Activated T-cell treated with anti-CD3 and anti-CD28 coated beads for 24 hours (primary cell): ENCODE measurements around the gene CKLF.
"Not testable (repeated sequence)": the region's sequence is repeated elsewhere in the genome, so short reads cannot be mapped to it uniquely, and the experiment has no call there.

Source experiments
- DNase-seq: peaks from one replicate; pipeline ENCODE4 v3.0.0-alpha.2; 2020; ENCODE audit warnings: low read depth

CKLF gene, protein sequence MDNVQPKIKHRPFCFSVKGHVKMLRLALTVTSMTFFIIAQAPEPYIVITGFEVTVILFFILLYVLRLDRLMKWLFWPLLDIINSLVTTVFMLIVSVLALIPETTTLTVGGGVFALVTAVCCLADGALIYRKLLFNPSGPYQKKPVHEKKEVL

DNA sequence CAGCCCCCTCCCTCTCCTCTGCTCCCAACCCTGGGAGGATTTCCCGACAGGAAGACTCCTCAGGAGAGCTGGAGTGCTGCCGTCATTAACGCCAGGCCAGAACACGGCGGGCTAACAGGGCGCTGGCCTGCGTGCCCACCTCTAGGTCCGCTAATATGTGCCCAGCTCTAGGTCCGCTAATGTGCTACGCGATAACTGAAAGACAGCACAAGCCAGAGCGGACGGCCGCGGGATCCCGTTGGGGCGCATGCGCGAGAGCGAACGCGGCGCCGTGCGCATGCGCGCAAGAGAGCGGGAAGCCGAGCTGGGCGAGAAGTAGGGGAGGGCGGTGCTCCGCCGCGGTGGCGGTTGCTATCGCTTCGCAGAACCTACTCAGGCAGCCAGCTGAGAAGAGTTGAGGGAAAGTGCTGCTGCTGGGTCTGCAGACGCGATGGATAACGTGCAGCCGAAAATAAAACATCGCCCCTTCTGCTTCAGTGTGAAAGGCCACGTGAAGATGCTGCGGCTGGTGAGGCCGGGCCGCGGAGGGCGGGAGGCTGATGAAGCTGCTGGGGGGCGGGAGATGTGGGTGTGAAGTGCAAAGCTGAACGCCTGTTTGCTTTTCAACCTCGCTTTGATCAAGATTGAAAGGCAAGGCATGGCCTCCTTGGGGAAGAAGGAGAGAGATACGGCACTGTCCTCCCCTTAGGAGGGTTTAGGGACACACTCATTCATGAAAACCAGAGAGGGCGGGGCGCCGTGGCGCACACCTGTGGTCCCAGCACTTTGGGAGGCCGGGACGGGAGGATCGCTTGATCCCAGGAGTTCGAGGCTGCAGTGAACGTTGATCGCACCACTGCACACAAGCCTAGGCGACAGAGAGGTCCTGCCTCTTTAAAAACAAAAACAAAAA, at the start of gene CKLF:
CKLF (plus strand) TSS at position 291 of the 892 bp plus-strand sequence; CDS start at position 431, 140 bp downstream.
- DNase-seq = peak; percentile 85

DNA sequence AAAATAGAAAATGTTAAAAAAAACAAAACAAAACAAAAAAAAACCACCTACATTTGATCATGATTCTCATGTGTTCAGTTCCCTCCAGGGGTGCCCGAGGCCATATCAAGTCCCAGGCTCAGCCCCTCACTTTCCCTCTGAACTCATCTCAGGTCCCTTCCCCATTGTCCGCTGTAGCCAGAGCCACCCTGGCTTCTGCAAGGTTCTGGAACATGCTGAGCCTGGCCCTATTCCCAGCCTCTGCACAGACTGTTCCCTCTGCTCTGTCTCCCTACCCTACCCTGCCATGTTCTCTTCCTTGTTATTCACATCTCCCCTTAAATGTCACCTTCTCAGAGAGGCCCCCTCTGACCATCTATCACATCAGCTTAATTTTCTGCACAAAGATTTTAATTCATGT, 49.3 kb upstream of the CKLF start:
- no peak for DNase-seq

DNA sequence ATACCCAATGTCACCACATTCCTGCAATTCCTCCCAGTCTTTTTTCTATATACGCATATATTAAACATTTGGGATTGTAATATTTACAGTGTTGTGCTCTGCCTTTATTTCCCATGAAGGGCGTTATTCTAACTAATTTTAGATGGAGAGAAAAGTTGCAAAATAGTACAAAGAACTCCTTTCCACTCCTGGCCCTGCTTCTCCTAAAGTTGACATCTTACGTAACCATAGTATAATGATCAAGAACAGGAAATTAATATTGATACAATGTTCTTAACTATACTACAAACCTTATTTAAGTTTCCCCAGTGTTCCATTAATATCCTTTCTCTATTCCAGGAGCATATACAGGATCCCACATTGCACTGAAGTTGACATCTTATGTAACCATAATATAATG, 48.8 kb upstream of the CKLF start:
- no peak for DNase-seq

GRCh38 chr16:66507731-66508239, 44.6 kb upstream of the CKLF start:
- no peak for DNase-seq

DNA sequence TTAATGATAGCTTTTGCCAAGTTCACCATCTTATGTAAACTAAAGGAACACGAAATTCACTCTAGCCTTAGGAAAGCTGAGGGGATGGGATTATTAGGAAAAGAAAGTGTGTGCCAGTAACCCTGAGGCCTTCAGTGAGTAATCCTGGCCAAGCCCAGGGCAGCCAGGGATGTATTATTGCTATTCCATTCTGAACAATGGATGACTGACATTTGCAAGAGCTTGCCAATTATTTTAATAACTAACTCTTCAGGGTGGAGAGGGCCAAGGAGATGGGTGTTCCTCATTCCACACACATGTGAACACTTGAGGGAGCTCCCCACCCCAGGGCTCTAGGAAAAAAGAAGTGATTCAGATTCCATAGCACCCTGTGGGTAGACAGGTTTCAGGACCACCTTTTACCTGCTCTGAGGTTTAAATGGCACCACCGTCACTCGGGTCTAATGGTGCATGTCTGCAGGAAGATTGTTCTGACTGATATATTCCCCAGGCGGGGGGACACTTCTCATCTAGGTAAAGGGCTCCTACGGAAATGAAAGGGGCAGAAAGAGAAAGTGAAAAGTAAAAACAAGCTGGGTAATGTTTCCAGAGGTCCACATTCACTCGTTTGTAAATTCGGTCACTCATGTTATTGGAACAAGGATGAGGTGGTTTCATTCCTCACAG, 44.0 kb upstream of the CKLF start:
- no peak for DNase-seq

- no peak for DNase-seq
These were observed 43.4 kb upstream of the CKLF start for GRCh38 chr16:66508914-66509496.

DNA sequence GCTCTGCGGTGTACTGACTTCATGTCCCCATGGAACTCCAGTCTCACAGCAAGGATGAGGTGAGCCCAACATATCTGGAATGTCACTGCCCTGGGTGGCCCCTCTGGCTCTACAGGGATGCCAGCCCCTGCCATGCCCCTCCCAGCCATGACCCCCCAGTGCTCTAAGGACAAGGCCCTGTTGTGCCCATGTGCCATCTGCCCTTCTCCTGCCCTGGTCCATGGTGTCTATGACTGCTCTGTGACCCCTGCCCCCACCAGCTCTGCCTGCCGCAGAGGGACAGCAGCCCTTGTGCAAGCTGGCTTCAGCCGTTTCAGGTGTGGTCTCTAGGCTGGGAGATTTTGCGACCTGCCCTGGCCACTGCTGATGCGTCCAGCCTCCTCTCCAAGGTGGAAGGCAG, 42.8 kb upstream of the CKLF start:
- DNase-seq = no peak

DNA sequence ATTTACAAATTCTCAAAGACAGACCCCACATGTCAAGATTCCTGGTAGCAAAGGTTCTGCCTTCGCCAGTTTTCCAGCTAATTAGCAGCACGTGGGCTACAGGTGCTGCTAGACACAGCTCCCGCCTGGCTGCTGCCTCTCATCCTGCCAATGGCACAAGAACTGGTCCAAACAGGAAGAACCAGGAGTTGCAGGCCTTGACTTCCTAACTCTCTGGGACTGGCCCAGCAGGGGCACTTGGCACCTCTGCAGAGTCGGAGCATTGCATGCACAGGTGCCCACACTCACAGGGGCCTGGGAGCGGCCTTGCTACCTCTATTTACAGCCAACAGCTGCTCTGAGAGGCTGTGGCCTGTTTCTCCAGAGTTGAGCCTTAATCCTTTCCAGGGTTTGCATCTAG, 42.1 kb upstream of the CKLF start:
- DNase-seq = no peak

- DNase-seq = no peak
These were observed 41.4 kb upstream of the CKLF start for GRCh38 chr16:66510711-66511601.

DNA sequence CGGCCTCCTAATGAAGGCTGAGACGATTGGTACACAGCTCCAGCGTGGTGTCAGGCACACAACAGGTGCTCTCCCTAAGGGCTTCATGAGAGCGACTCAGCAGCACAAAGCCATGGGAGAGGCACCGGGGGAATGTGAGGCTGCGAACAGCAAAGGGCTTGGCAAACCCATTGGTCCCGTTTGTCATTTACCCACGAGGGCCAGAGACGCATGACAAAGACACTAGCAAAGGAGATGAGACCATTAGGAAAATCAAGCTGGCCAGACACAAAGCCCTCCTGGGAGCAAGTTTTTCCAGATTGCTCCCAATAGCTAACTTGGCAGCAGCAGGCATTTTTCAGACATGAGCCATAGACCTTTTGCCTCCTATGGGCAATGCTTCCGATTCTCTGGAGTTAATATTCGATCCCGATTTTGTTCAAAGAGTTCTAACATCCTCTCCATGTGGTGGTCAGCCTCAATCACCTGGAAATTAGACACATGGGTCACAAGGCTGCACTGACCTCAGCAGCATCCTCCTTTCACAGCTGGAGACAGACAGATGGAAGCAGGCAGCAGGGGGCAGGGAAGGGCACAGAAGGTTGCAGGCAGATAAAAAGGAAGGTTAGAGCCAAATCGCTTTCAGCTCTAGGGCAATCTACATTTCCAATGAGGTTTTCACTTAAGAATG, 40.6 kb upstream of the CKLF start:
- DNase-seq = no peak

DNA sequence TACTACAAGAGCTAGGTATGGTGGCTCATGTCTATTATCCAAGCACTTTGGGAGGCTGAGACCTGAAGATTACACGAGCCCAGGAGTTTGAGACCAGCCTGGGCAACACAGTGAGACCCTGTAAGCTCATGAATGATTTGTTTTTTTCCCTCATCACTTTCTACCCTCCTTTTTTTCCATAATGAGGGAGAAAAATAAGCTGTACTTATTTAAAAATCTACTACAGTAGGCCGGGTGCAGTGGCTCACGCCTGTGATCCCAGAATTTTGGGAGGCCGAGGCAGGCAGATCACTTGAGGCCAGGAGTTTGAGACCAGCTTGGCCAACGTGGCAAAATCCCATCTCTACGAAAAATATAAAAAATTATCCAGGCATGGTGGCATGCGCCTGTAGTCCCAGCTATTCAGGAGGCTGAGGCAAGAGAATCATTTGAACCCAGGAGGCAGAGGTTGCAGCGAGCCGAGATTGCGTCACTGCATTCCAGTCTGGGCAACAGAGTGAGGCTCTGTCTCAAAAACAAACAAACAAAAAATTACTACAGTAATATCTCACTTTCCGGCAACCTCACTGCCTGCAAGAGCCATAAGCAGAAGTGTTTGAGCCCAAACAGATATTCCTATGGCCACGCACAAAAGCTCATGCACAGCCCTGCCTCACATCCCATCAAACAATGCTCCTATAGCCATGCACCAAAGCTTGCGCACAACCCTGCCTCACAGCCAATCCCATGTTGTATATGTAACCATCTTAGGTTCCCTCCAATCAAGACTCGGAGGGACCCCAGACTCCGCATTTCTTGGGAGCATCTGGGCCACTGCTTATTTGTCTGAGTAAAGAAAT, 39.9 kb upstream of the CKLF start:
- no peak for DNase-seq

DNA sequence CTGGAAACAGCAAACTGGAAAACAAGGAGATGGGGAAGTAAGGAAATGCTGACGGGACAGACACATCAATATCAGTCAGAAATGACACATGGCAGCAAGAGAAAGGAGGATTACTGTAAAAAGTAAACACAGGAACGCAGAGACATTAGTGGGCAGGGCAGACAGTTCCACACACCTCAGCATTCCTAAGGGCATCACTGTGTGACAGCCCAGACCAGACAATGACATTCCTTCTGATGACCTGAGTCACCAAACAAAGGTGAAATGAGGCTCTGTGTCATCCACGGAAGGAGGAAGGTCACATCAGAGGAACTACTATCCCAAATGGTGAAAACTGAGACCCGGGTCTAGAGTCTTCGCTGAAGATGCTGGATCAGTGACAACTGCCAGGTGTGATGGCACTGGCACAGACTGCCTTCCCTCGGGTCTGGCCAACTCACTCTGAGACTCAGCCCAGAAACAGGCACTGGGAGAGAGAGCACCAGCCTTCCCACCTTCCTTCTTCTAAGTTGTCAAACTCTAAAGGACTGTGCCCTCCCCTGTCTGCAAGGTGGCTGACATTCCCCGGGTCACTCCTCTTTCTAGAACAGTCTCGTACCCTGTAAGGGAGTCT, 39.2 kb upstream of the CKLF start:
- DNase-seq = no peak

- DNase-seq = not testable (repeated sequence)
These were observed 38.0 kb upstream of the CKLF start for GRCh38 chr16:66514391-66514790.

- not testable (repeated sequence) for DNase-seq
These were observed 37.3 kb upstream of the CKLF start for GRCh38 chr16:66514980-66515595.

- DNase-seq = no peak
These were observed 36.5 kb upstream of the CKLF start for GRCh38 chr16:66515596-66516508.

GRCh38 chr16:66516509-66516807, 35.9 kb upstream of the CKLF start:
- no peak for DNase-seq

- DNase-seq = peak; percentile 68
These were observed 35.4 kb upstream of the CKLF start for GRCh38 chr16:66516808-66517585.
